Ramos (cell line): ENCODE measurements around the gene FOXA3.

ENCODE experiments used
- in situ Hi-C: fragments of 300-500 bp; cut with MboI; formaldehyde crosslinking; loops from one replicate; pipeline ENCODE4 v1.14.3; 2022; ENCODE audit warnings: low sequenced_read_pairs; ENCODE audit not compliant: unreplicated experiment

FOXA3 gene

GRCh38 chr19:45913874-45914830 lies 50.0 kb downstream of the FOXA3 start, which contains the start of gene NANOS2:
Gene NANOS2, minus strand, starts transcription at chr19:45914778. Its CDS starts 85 bp downstream, at chr19:45914693.
- in situ Hi-C loops: no loop called here

- in situ Hi-C loops: no loop called here
Observed at GRCh38 chr19:45917421-45918091, 53.4 kb downstream of the FOXA3 start.

- in situ Hi-C loops: no loop called here
Observed at GRCh38 chr19:45918721-45919120, 54.6 kb downstream of the FOXA3 start.

GRCh38 chr19:45919678-45920077 lies 55.6 kb downstream of the FOXA3 start:
- in situ Hi-C loops: no loop called here

GRCh38 chr19:45920458-45920857 lies 56.3 kb downstream of the FOXA3 start:
- in situ Hi-C loops: no loop called here

GRCh38 chr19:45922281-45922680 lies 58.2 kb downstream of the FOXA3 start:
- in situ Hi-C loops: no loop called here
